Measurements from ENCODE around the gene SIX4.

The SIX4 gene

DNA sequence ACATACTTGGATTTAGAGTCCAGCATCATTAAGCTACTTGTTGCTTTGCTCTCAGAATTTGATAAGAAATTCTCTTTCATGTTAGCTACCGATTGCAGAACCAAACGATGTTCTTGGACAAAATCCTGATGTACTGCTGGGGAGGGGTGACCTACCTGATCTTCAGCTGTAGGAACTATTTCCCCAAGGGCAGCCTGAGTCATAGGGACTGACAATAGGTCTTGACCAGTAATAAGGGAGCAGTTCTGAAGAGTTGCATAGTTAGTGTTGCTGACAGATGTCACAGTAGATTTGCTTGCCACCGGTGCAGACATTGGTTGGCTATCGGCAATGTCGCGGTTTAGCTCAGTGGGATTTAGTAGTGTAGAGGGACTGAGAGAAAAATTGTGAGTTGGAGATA, 10.6 kb downstream of the SIX4 start:
- Histone ChIP-seq H3K9ac (ENCODE audit: insufficient read length) (no peak overlapping the region), H3K36me3 (ENCODE audit: insufficient read depth, low read length) (no peaks in the 10 kb centered on the region), H3K27ac (no peak overlapping the region), H3K4me3 (no peak overlapping the region), H3K9me3 (ENCODE audit: low read depth, low read length) (no peaks in the 10 kb centered on the region)
- TF ChIP-seq EZH2 (IDR thresholded peaks at IDR 0.05) (no peak), POLR2AphosphoS5 (IDR thresholded peaks at IDR 0.05; ENCODE audit: borderline replicate concordance, low read depth, low read length) (no peak), FOXP2 (optimal IDR thresholded peaks at IDR 0.05; ENCODE audit: control extremely low read depth, extremely low read length, insufficient read depth) (no peak)
- no peak for DNase-seq (ENCODE audit: low read depth, low spot score)

DNA sequence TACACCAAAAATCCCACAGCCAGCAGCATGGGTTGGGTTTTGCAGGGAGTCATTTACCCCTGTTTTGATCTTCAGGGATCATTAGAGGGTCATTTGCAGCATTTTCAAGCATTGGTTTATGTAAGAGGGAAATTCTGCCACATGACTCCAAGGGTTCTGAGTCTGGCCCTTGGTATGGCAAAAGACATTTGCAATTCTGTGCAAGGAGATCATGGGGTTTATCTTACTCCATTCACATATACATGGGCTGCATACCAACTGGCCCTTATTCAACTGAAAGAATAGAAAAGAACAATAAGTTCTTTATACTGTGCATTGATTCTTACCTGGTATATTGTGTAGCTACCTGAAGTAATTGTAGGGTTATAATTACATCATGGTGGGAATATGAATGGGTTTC, 13.7 kb downstream of the SIX4 start:
- Histone ChIP-seq H3K9me3 (ENCODE audit: low read depth, low read length) (no peaks in the 10 kb centered on the region), H3K27ac (no peak overlapping the region), H3K36me3 (ENCODE audit: insufficient read depth, low read length) (no peaks in the 10 kb centered on the region), H3K4me3 (no peak overlapping the region), H3K9ac (ENCODE audit: insufficient read length) (no peak overlapping the region)
- no peak for TF ChIP-seq FOXP2 (optimal IDR thresholded peaks at IDR 0.05; ENCODE audit: control extremely low read depth, extremely low read length, insufficient read depth)
- TF ChIP-seq POLR2AphosphoS5 (IDR thresholded peaks at IDR 0.05; ENCODE audit: borderline replicate concordance, low read depth, low read length) = no peak
- TF ChIP-seq EZH2 (IDR thresholded peaks at IDR 0.05) = no peak
- no peak for DNase-seq (ENCODE audit: low read depth, low spot score)

DNA sequence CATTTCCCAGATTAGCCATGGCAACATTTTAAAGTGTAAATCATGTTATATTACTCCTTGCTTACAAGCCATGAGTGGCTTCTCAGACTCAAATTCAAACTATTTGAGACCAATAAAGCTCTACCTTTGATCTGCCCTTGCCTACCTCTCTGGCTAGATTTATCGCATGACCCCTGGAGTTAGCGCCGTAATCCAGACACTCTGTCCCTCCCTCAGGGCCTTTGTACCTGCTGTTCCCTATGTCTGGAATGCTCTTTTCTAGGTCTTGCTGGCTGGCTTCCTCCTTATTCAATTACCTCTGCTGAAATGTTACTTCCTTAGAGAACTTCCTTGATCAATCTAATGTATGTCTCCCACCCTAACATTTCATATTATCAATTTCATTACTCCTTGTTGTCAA, 16.3 kb downstream of the SIX4 start:
- TF ChIP-seq EZH2 (IDR thresholded peaks at IDR 0.05) (no peak), FOXP2 (optimal IDR thresholded peaks at IDR 0.05; ENCODE audit: control extremely low read depth, extremely low read length, insufficient read depth) (no peak), POLR2AphosphoS5 (IDR thresholded peaks at IDR 0.05; ENCODE audit: borderline replicate concordance, low read depth, low read length) (no peak)
- no peak overlapping the region for H3K27ac ChIP-seq
- no peak overlapping the region for H3K9ac ChIP-seq (ENCODE audit: insufficient read length)
- DNase-seq (ENCODE audit: low read depth, low spot score) = no peak
- H3K4me3 ChIP-seq = no peak overlapping the region
- H3K9me3 ChIP-seq (ENCODE audit: low read depth, low read length) = no peaks in the 10 kb centered on the region
- no peaks in the 10 kb centered on the region for H3K36me3 ChIP-seq (ENCODE audit: insufficient read depth, low read length)

DNA sequence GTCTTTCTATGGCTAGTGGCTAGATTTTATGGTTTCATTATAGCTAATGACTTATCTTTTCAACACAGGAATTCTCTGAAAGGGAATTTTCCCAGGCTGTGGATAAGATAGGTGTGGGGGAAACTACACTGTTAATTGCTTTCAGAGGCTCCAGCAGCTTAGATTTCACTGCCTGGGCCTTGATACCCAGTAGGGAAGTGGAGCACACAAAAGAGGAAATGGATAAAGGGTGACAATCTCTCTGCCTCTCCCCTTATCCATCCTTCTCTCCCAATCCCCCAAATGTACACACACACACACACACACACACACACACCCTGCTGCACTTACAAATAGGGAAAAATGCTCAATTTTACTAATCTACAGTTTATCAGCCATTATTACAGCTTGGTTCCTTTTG, 19.1 kb downstream of the SIX4 start:
- no peak overlapping the region for H3K27ac ChIP-seq
- H3K9ac ChIP-seq (ENCODE audit: insufficient read length) = no peak overlapping the region
- TF ChIP-seq POLR2AphosphoS5 (IDR thresholded peaks at IDR 0.05; ENCODE audit: borderline replicate concordance, low read depth, low read length) = no peak
- TF ChIP-seq EZH2 (IDR thresholded peaks at IDR 0.05) = no peak
- no peak for TF ChIP-seq FOXP2 (optimal IDR thresholded peaks at IDR 0.05; ENCODE audit: control extremely low read depth, extremely low read length, insufficient read depth)
- DNase-seq (ENCODE audit: low read depth, low spot score) = no peak
- no peaks in the 10 kb centered on the region; the same call in 1 of the 2 replicates for H3K9me3 ChIP-seq (ENCODE audit: low read depth, low read length)
- no peak overlapping the region for H3K4me3 ChIP-seq
- H3K36me3 ChIP-seq (ENCODE audit: insufficient read depth, low read length) = no peaks in the 10 kb centered on the region

DNA sequence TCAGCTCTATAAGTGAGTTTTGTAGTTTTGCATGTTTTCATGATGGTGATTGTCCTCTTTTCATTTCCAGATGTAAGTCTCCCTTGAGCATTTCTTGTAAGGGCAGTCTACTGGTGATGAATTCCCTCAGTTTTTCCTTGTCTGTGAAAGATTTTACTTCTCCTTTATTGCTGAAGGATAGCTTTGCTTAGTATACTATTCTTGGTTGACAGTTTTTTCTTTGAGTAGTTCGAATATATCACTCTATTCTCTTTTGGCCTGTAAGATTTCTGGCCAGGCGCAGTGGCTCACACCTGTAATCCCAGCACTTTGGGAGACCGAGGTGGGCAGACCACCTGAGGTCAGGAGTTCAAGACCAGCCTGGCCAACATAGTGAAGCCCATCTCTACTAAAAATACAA, 23.6 kb downstream of the SIX4 start:
- Histone ChIP-seq H3K4me3 (no peak overlapping the region), H3K27ac (no peak overlapping the region), H3K9me3 (ENCODE audit: low read depth, low read length) (no peaks in the 10 kb centered on the region; the same call in 1 of the 2 replicates), H3K9ac (ENCODE audit: insufficient read length) (no peak overlapping the region), H3K36me3 (ENCODE audit: insufficient read depth, low read length) (no peaks in the 10 kb centered on the region)
- TF ChIP-seq FOXP2 (optimal IDR thresholded peaks at IDR 0.05; ENCODE audit: control extremely low read depth, extremely low read length, insufficient read depth) (no peak), POLR2AphosphoS5 (IDR thresholded peaks at IDR 0.05; ENCODE audit: borderline replicate concordance, low read depth, low read length) (no peak), EZH2 (IDR thresholded peaks at IDR 0.05) (no peak)
- no peak for DNase-seq (ENCODE audit: low read depth, low spot score)

DNA sequence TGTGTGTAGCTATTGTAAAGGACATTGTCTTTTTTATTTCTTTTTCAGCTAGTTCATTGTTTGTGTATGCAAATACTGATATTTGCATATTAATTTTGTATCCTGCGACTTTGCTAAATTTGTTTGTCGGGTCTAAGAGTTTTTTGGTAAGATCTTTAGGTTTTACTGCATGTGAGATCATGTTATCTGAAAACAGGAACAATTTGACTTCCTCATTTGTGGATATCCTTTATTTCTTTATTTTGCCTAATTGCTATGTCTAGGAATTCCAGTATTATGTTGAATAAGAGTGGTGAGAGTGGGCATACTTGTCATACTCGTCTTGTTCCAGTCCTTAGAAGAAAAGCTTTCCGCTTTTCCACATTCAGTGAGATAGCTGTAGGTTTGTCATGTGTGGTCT, 28.8 kb downstream of the SIX4 start:
- Histone ChIP-seq H3K9me3 (ENCODE audit: low read depth, low read length) (no peaks in the 10 kb centered on the region; the same call in 1 of the 2 replicates), H3K36me3 (ENCODE audit: insufficient read depth, low read length) (no peaks in the 10 kb centered on the region), H3K9ac (ENCODE audit: insufficient read length) (no peak overlapping the region), H3K4me3 (no peak overlapping the region), H3K27ac (no peak overlapping the region)
- no peak for DNase-seq (ENCODE audit: low read depth, low spot score)
- TF ChIP-seq EZH2 (IDR thresholded peaks at IDR 0.05) = no peak
- no peak for TF ChIP-seq FOXP2 (optimal IDR thresholded peaks at IDR 0.05; ENCODE audit: control extremely low read depth, extremely low read length, insufficient read depth)
- TF ChIP-seq POLR2AphosphoS5 (IDR thresholded peaks at IDR 0.05; ENCODE audit: borderline replicate concordance, low read depth, low read length) = no peak

DNA sequence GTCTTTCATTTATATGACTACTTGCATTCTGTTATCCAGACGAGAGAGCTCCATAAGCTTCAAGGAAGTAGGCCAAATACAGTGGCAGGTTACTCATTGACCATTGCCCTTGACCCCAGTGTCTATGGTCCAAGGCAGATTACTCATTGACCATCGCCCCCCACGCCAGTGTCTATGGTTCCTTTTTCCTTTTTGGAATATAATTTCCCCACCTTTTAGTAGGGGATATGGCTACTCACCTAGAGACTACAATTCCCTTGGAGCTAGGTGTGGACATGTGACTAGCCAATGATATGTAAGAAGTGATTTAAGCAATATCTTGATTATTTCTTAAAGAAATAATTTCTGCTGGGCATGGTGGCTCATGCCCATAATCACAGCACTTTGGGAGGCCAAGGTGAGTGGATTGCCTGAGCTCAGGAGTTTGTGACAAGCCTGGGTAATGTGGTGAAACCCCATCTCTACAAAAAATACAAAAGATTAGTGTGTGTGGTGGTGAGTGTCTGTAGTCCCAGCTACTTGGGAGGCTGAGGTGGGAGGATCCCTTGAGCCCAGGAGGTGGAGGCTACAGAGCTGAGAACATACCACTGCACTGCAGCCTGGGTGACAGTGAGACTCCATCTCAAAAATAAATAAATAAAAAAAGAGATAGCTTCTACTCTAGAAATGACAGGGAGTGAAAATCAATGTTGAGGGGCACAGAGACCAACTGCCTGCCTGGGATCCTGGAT, 32.6 kb downstream of the SIX4 start:
- Histone ChIP-seq H3K4me3 (no peak overlapping the region), H3K27ac (no peak overlapping the region), H3K36me3 (ENCODE audit: insufficient read depth, low read length) (no peaks in the 10 kb centered on the region), H3K9ac (ENCODE audit: insufficient read length) (no peak overlapping the region), H3K9me3 (ENCODE audit: low read depth, low read length) (no peaks in the 10 kb centered on the region)
- TF ChIP-seq POLR2AphosphoS5 (IDR thresholded peaks at IDR 0.05; ENCODE audit: borderline replicate concordance, low read depth, low read length) (no peak), FOXP2 (optimal IDR thresholded peaks at IDR 0.05; ENCODE audit: control extremely low read depth, extremely low read length, insufficient read depth) (no peak), EZH2 (IDR thresholded peaks at IDR 0.05) (no peak)
- DNase-seq (ENCODE audit: low read depth, low spot score) = no peak

DNA sequence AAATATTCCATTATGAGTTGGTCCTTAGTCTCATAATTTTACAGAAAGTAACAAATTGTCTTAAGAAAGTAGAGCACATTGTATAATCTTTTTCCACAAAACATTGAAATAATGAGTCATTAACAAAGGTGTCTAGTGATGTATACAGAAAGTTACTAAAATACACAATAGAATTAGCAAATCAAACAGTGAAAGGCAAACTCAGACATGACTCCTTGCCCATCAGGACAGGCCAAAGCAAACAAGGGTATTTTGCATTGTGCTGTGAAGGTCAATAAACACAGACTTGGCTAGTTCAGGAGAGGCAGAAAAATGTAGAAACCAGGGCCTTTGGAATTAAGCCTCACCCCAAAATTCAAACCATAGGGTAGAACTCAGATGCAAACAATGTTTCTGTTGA, 37.3 kb downstream of the SIX4 start:
- H3K4me3 ChIP-seq = no peak overlapping the region
- no peak for DNase-seq (ENCODE audit: low read depth, low spot score)
- TF ChIP-seq EZH2 (IDR thresholded peaks at IDR 0.05) (no peak), POLR2AphosphoS5 (IDR thresholded peaks at IDR 0.05; ENCODE audit: borderline replicate concordance, low read depth, low read length) (no peak), FOXP2 (optimal IDR thresholded peaks at IDR 0.05; ENCODE audit: control extremely low read depth, extremely low read length, insufficient read depth) (no peak)
- no peak overlapping the region for H3K27ac ChIP-seq
- H3K9me3 ChIP-seq (ENCODE audit: low read depth, low read length) = no peaks in the 10 kb centered on the region
- no peaks in the 10 kb centered on the region for H3K36me3 ChIP-seq (ENCODE audit: insufficient read depth, low read length)
- no peak overlapping the region for H3K9ac ChIP-seq (ENCODE audit: insufficient read length)

DNA sequence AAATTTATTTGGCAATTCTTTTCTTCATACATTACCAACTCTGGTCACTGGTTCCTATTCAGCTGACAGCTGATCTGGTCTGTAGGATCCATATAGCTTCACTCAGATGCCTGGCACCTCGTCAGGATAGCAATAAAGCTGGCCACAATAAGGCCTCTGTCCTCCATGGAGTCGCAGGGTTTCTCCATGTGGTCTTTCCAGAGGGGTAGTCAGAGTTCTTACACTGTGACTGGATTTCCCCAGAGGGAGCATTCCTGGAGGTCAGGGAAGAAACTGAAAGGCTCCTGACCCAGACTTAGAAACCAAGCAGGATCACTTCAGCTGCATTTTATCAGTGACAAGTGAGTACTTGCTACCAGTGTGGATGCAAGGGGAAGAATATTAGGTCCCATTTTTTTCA, 39.9 kb downstream of the SIX4 start:
- Histone ChIP-seq H3K27ac (no peak overlapping the region), H3K4me3 (no peak overlapping the region), H3K9me3 (ENCODE audit: low read depth, low read length) (no peaks in the 10 kb centered on the region), H3K36me3 (ENCODE audit: insufficient read depth, low read length) (no peaks in the 10 kb centered on the region), H3K9ac (ENCODE audit: insufficient read length) (no peak overlapping the region)
- DNase-seq (ENCODE audit: low read depth, low spot score) = no peak
- no peak for TF ChIP-seq FOXP2 (optimal IDR thresholded peaks at IDR 0.05; ENCODE audit: control extremely low read depth, extremely low read length, insufficient read depth)
- no peak for TF ChIP-seq EZH2 (IDR thresholded peaks at IDR 0.05)
- no peak for TF ChIP-seq POLR2AphosphoS5 (IDR thresholded peaks at IDR 0.05; ENCODE audit: borderline replicate concordance, low read depth, low read length)

All from SK-N-MC (cell line).